Chondrocyte (in vitro differentiated cells): ENCODE measurements around the gene SBNO1. TPM values are rescaled to one million over a fixed set of nuclear protein-coding genes. Genes with fewer than 3 reads are reported as not detected.

Experiments
- DNase-seq: peaks from one replicate; pipeline ENCODE4 v3.0.0; 2021; ENCODE audit warnings: mixed read lengths, low spot score
- H3K27ac Mint-ChIP-seq: one replicate; pipeline ENCODE4 v1.8.0; 2021; ENCODE audit warnings: mild to moderate bottlenecking, moderate library complexity, mixed read lengths; ENCODE audit not compliant: unreplicated experiment
- H3K27me3 Mint-ChIP-seq: 2 replicates; pipeline ENCODE4 v1.8.0; 2021; ENCODE audit warnings: low read depth, mixed read lengths
- H3K36me3 Mint-ChIP-seq: 2 replicates; pipeline ENCODE4 v1.8.0; 2021; ENCODE audit warnings: low read depth, mixed read lengths
- H3K4me1 Mint-ChIP-seq: 2 replicates; pipeline ENCODE4 v1.8.0; 2021; ENCODE audit warnings: low read depth, mild to moderate bottlenecking, mixed read lengths
- H3K4me3 Mint-ChIP-seq: one replicate; pipeline ENCODE4 v1.8.0; 2021; ENCODE audit warnings: mild to moderate bottlenecking, moderate library complexity, mixed read lengths; ENCODE audit not compliant: unreplicated experiment
- H3K9me3 Mint-ChIP-seq: 2 replicates; pipeline ENCODE4 v1.8.0; 2021; ENCODE audit warnings: low read depth, mixed read lengths
- CTCF ChIP-seq: fragments of 200-600 bp; sonication (generic); IDR thresholded peaks from 2 replicates; pipeline ENCODE4 v1.5.0; 2021; ENCODE audit warnings: antibody characterized with exemption, mild to moderate bottlenecking, moderate library complexity
- total RNA-seq: library from RNA; stranded (reverse); gene quantifications from 3 replicates; pipeline ENCODE4 v1.2.1, GENCODE V29; 2021

Gene SBNO1
- total RNA-seq, 1 donor from 2014 or later: 37.7 TPM

- no peak overlapping the region for H3K4me3 Mint-ChIP-seq
- H3K4me1 Mint-ChIP-seq: no peaks in the 10 kb centered on the region
- no peak overlapping the region for H3K27ac Mint-ChIP-seq
- no peaks in the 10 kb centered on the region for H3K9me3 Mint-ChIP-seq
- DNase-seq: no peak
- no peak for TF ChIP-seq CTCF
- peaks cover 30% of the 10 kb centered on the region for H3K36me3 Mint-ChIP-seq
- H3K27me3 Mint-ChIP-seq: no peaks in the 10 kb centered on the region
Observed at GRCh38 chr12:123293178-123293760, 71.4 kb downstream of the SBNO1 start.

- peaks cover 3% of the 10 kb centered on the region for H3K4me1 Mint-ChIP-seq
- H3K36me3 Mint-ChIP-seq: peaks cover 18% of the 10 kb centered on the region
- no peaks in the 10 kb centered on the region for H3K9me3 Mint-ChIP-seq
- H3K27ac Mint-ChIP-seq: no peak overlapping the region
- TF ChIP-seq CTCF: no peak
- H3K4me3 Mint-ChIP-seq: no peak overlapping the region
- no peak for DNase-seq
- H3K27me3 Mint-ChIP-seq: no peaks in the 10 kb centered on the region
Observed at GRCh38 chr12:123289911-123290310, 74.7 kb downstream of the SBNO1 start.

GRCh38 chr12:123288751-123289346 is 75.8 kb downstream of the SBNO1 start:
- Mint-ChIP-seq H3K27me3 (no peaks in the 10 kb centered on the region), H3K27ac (no peak overlapping the region), H3K36me3 (peaks cover 15% of the 10 kb centered on the region), H3K4me1 (peaks cover 3% of the 10 kb centered on the region), H3K9me3 (no peaks in the 10 kb centered on the region), H3K4me3 (no peak overlapping the region)
- TF ChIP-seq CTCF: no peak
- DNase-seq: no peak

- no peak for TF ChIP-seq CTCF
- Mint-ChIP-seq H3K4me1 (peaks cover 3% of the 10 kb centered on the region), H3K36me3 (peaks cover 10% of the 10 kb centered on the region), H3K9me3 (no peaks in the 10 kb centered on the region), H3K27ac (no peak overlapping the region), H3K27me3 (no peaks in the 10 kb centered on the region), H3K4me3 (no peak overlapping the region)
- DNase-seq: no peak
Observed at GRCh38 chr12:123286652-123287373, 77.8 kb downstream of the SBNO1 start.

GRCh38 chr12:123284669-123285068 is 80.0 kb downstream of the SBNO1 start:
- Mint-ChIP-seq H3K9me3 (no peaks in the 10 kb centered on the region), H3K36me3 (peaks cover 6% of the 10 kb centered on the region), H3K4me1 (peaks cover 3% of the 10 kb centered on the region), H3K4me3 (no peak overlapping the region), H3K27me3 (no peaks in the 10 kb centered on the region), H3K27ac (no peak overlapping the region)
- no peak for TF ChIP-seq CTCF
- no peak for DNase-seq
